ENCODE measurements around the gene FOSL2.

GRCh38 chr2:28355521-28356094 lies 37.0 kb upstream of the FOSL2 start:
- TF ChIP-seq CTCF (IDR thresholded peaks at IDR 0.05; ENCODE audit: borderline replicate concordance, extremely low read depth, low read length, poor library complexity, severe bottlenecking) (no peak), EZH2 (IDR thresholded peaks at IDR 0.05; ENCODE audit: borderline replicate concordance, low read depth, low read length, severe bottlenecking) (no peak)
